ENCODE data around the gene ZNF532. TPM values are rescaled to one million over a fixed set of nuclear protein-coding genes. Genes with fewer than 3 reads are reported as not detected.

The ZNF532 gene
- total RNA-seq, 1 experiment from 2014 or later: 33.5 TPM

GRCh38 chr18:58937071-58937886 is 72.6 kb downstream of the ZNF532 start:
- DNase-seq (ENCODE audit: low read depth): peak; percentile 44

- DNase-seq (ENCODE audit: low read depth): peak; percentile 29
Measured at GRCh38 chr18:58937887-58938267, 73.2 kb downstream of the ZNF532 start.

- DNase-seq (ENCODE audit: low read depth): no peak
Measured at GRCh38 chr18:58941426-58942099, 76.9 kb downstream of the ZNF532 start.

GRCh38 chr18:58943896-58944295 is 79.2 kb downstream of the ZNF532 start:
- no peak for DNase-seq (ENCODE audit: low read depth)

- no peak for DNase-seq (ENCODE audit: low read depth)
Measured at GRCh38 chr18:58947136-58947732, 82.6 kb downstream of the ZNF532 start.

GRCh38 chr18:58949031-58949430 is 84.4 kb downstream of the ZNF532 start:
- no peak for DNase-seq (ENCODE audit: low read depth)

- no peak for DNase-seq (ENCODE audit: low read depth)
Measured at GRCh38 chr18:58951986-58952702, 87.5 kb downstream of the ZNF532 start.

- no peak for DNase-seq (ENCODE audit: low read depth)
Measured at GRCh38 chr18:58952858-58953257, 88.2 kb downstream of the ZNF532 start.

GRCh38 chr18:58953627-58954026 is 89.0 kb downstream of the ZNF532 start:
- peak; percentile 8 for DNase-seq (ENCODE audit: low read depth)

- DNase-seq (ENCODE audit: low read depth): no peak
Measured at GRCh38 chr18:58955001-58955400, 90.3 kb downstream of the ZNF532 start.

GRCh38 chr18:58955738-58956137 is 91.1 kb downstream of the ZNF532 start:
- DNase-seq (ENCODE audit: low read depth): no peak

GRCh38 chr18:58958628-58959027 is 94.0 kb downstream of the ZNF532 start:
- DNase-seq (ENCODE audit: low read depth): no peak

GRCh38 chr18:58960508-58960907 is 95.8 kb downstream of the ZNF532 start:
- DNase-seq (ENCODE audit: low read depth): no peak

- DNase-seq (ENCODE audit: low read depth): no peak
Measured at GRCh38 chr18:58960946-58961722, 96.5 kb downstream of the ZNF532 start.

GRCh38 chr18:58962336-58962735 is 97.7 kb downstream of the ZNF532 start:
- DNase-seq (ENCODE audit: low read depth): no peak

GRCh38 chr18:58965291-58966004 is 100.8 kb downstream of the ZNF532 start:
- DNase-seq (ENCODE audit: low read depth): no peak

- no peak for DNase-seq (ENCODE audit: low read depth)
Measured at GRCh38 chr18:58966005-58966677, 101.5 kb downstream of the ZNF532 start.

GRCh38 chr18:58966704-58967103 is 102.0 kb downstream of the ZNF532 start:
- DNase-seq (ENCODE audit: low read depth): no peak

- no peak for DNase-seq (ENCODE audit: low read depth)
Measured at GRCh38 chr18:58967751-58968254, 103.1 kb downstream of the ZNF532 start.

Data from LHCN-M2 (cell line).